ENCODE results near the gene ANP32B. TPM values are rescaled to one million over a fixed set of nuclear protein-coding genes. Genes with fewer than 3 reads are reported as not detected.

Gene ANP32B
- total RNA-seq, 1 donor from 2014 or later: 18.8 TPM

- Histone ChIP-seq H3K9ac (ENCODE audit: low read depth in 1 of 3, low read length in 3 of 3) (no peak overlapping the region), H3K4me1 (ENCODE audit: control insufficient read depth in 3 of 3, insufficient read depth in 3 of 3, low read length in 3 of 3) (peaks cover 20 to 28% (median 21%) of the 10 kb centered on the region in 3 donors), H3K4me3 (ENCODE audit: low read length in 3 of 3) (no peak overlapping the region), H3K9me3 (ENCODE audit: control insufficient read depth in 3 of 3, low read length in 3 of 3) (no peaks in the 10 kb centered on the region), H3K27me3 (ENCODE audit: control insufficient read depth in 3 of 3, insufficient read depth in 3 of 3, low read length in 3 of 3) (no peaks in the 10 kb centered on the region), H3K27ac (ENCODE audit: low read depth, low read length) (no peak overlapping the region), H3K36me3 (ENCODE audit: control insufficient read depth in 3 of 3, insufficient read depth in 3 of 3, low read length in 3 of 3) (no peaks in the 10 kb centered on the region)
Observed at GRCh38 chr9:98037357-98037756, 54.2 kb downstream of the ANP32B start.

DNA sequence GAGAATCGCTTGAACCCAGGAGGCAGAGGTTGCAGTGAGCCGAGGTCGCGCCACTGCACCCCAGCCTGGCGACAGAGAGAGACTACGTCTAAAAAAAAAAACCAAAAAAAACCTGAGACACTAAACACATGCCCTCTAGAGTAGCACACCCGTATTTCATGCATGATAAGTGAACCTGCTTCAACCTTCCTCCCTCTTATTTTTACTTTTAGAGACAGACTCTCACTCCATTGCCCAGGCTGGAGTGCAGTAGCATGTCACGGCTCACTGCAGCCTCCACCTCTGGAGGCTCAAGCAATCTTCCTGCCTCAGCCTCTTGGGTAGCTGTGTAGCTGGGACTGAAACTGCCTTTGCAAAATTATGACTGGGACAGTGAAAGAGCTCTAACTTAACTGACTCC lies 55.8 kb downstream of the ANP32B start:
- Histone ChIP-seq H3K36me3 (ENCODE audit: control insufficient read depth in 3 of 3, insufficient read depth in 3 of 3, low read length in 3 of 3) (no peaks in the 10 kb centered on the region), H3K9me3 (ENCODE audit: control insufficient read depth in 3 of 3, low read length in 3 of 3) (no peaks in the 10 kb centered on the region), H3K4me1 (ENCODE audit: control insufficient read depth in 3 of 3, insufficient read depth in 3 of 3, low read length in 3 of 3) (peaks cover 20 to 28% (median 21%) of the 10 kb centered on the region in 3 donors)

DNA sequence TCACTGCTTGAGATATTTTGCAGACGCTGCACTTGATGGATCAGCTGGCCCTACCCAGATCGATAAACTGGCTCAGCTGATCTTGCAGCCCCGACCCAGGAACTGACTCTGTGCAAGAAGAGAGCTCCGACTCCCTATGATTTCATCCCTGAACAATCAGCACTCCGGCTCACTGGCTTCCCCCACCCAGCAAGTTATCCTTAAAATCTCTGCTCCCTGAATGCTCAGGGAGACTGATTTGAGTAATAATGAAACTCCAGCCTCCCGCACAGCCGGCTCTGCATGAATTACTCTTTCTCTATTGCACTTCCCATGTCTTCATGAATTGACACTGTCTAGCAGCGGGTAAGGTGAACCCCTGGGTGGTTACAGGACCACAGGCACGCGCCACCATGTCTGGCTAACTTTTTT lies 56.5 kb downstream of the ANP32B start:
- peaks cover 17 to 27% (median 19%) of the 10 kb centered on the region in 3 donors for H3K4me1 ChIP-seq (ENCODE audit: control insufficient read depth in 3 of 3, insufficient read depth in 3 of 3, low read length in 3 of 3)
- H3K27me3 ChIP-seq (ENCODE audit: control insufficient read depth in 3 of 3, insufficient read depth in 3 of 3, low read length in 3 of 3): no peaks in the 10 kb centered on the region
- no peaks in the 10 kb centered on the region for H3K36me3 ChIP-seq (ENCODE audit: control insufficient read depth in 3 of 3, insufficient read depth in 3 of 3, low read length in 3 of 3)
- no peak overlapping the region for H3K4me3 ChIP-seq (ENCODE audit: low read length in 3 of 3)
- H3K9ac ChIP-seq (ENCODE audit: low read depth in 1 of 3, low read length in 3 of 3): no peak overlapping the region
- H3K27ac ChIP-seq (ENCODE audit: low read depth, low read length): no peak overlapping the region
- no peaks in the 10 kb centered on the region for H3K9me3 ChIP-seq (ENCODE audit: control insufficient read depth in 3 of 3, low read length in 3 of 3)

More for the DNA sequence above, 55.8 kb downstream of the ANP32B start:
- Histone ChIP-seq H3K9ac (ENCODE audit: low read depth in 1 of 3, low read length in 3 of 3) (no peak overlapping the region), H3K27me3 (ENCODE audit: control insufficient read depth in 3 of 3, insufficient read depth in 3 of 3, low read length in 3 of 3) (no peaks in the 10 kb centered on the region), H3K27ac (ENCODE audit: low read depth, low read length) (no peak overlapping the region), H3K4me3 (ENCODE audit: low read length in 3 of 3) (no peak overlapping the region)

- Histone ChIP-seq H3K9me3 (ENCODE audit: control insufficient read depth in 3 of 3, low read length in 3 of 3) (no peaks in the 10 kb centered on the region), H3K36me3 (ENCODE audit: control insufficient read depth in 3 of 3, insufficient read depth in 3 of 3, low read length in 3 of 3) (no peaks in the 10 kb centered on the region), H3K27me3 (ENCODE audit: control insufficient read depth in 3 of 3, insufficient read depth in 3 of 3, low read length in 3 of 3) (no peaks in the 10 kb centered on the region), H3K4me1 (ENCODE audit: control insufficient read depth in 3 of 3, insufficient read depth in 3 of 3, low read length in 3 of 3) (peaks cover 14 to 22% (median 14%) of the 10 kb centered on the region in 3 donors), H3K9ac (ENCODE audit: low read depth in 1 of 3, low read length in 3 of 3) (no peak overlapping the region), H3K27ac (ENCODE audit: low read depth, low read length) (no peak overlapping the region), H3K4me3 (ENCODE audit: low read length in 3 of 3) (no peak overlapping the region)
Observed at GRCh38 chr9:98040212-98040611, 57.1 kb downstream of the ANP32B start.

GRCh38 chr9:98043915-98044314 lies 60.8 kb downstream of the ANP32B start:
- H3K4me1 ChIP-seq (ENCODE audit: control insufficient read depth in 3 of 3, insufficient read depth in 3 of 3, low read length in 3 of 3): no peaks in the 10 kb centered on the region
- no peaks in the 10 kb centered on the region for H3K9me3 ChIP-seq (ENCODE audit: control insufficient read depth in 3 of 3, low read length in 3 of 3)
- H3K4me3 ChIP-seq (ENCODE audit: low read length in 3 of 3): no peak overlapping the region
- H3K27ac ChIP-seq (ENCODE audit: low read depth, low read length): no peak overlapping the region
- H3K27me3 ChIP-seq (ENCODE audit: control insufficient read depth in 3 of 3, insufficient read depth in 3 of 3, low read length in 3 of 3): no peaks in the 10 kb centered on the region
- H3K36me3 ChIP-seq (ENCODE audit: control insufficient read depth in 3 of 3, insufficient read depth in 3 of 3, low read length in 3 of 3): no peaks in the 10 kb centered on the region
- no peak overlapping the region for H3K9ac ChIP-seq (ENCODE audit: low read depth in 1 of 3, low read length in 3 of 3)

DNA sequence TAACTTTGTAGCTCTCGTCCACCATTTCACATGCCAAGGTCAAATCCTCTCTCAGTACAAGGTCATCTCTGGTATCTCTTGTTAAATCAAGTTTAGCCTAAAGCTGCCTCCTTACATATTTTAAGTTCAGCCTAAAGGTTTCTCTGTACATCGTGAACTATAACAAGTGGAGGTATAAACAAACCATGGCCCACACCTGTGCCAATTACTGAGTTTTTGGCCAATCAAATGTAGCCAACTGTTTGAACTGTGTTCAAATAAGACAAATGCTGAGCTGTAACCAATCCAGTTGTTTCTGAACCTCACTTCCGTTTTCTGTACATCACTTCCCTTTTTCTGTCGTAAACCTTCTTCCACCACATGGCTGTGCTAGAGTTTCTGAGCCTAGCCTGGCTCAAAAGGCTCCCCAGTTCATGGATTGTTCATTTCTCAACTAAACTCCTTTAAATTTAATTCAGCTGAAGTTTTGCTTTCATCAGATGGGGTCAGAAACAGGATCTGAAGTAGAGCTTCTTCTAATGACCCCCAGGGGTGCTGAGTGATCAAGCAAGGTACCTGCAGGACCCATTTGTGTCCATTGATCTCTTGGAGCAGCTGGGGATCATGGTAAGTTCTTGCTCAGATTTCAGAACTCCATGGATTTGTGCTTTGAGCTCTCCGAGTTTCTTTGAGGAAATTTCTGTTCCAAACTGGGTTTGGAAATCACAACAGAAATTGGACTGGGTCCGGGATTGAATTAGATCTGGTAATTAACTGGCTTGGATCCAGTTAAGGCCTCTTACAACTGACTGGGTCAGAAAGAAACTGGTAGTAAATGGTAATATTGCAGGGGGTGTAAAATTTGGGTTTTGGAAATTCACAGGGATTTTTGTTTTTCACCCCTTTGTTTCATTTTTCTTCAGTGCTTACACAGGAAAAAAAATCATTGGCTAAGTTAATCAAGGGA lies 62.4 kb downstream of the ANP32B start:
- Histone ChIP-seq H3K27me3 (ENCODE audit: control insufficient read depth in 3 of 3, insufficient read depth in 3 of 3, low read length in 3 of 3) (no peaks in the 10 kb centered on the region), H3K9me3 (ENCODE audit: control insufficient read depth in 3 of 3, low read length in 3 of 3) (no peaks in the 10 kb centered on the region), H3K9ac (ENCODE audit: low read depth in 1 of 3, low read length in 3 of 3) (no peak overlapping the region), H3K27ac (ENCODE audit: low read depth, low read length) (no peak overlapping the region), H3K4me3 (ENCODE audit: low read length in 3 of 3) (no peak overlapping the region), H3K4me1 (ENCODE audit: control insufficient read depth in 3 of 3, insufficient read depth in 3 of 3, low read length in 3 of 3) (no peaks in the 10 kb centered on the region), H3K36me3 (ENCODE audit: control insufficient read depth in 3 of 3, insufficient read depth in 3 of 3, low read length in 3 of 3) (no peaks in the 10 kb centered on the region)

GRCh38 chr9:98046180-98046543 lies 63.0 kb downstream of the ANP32B start:
- Histone ChIP-seq H3K27me3 (ENCODE audit: control insufficient read depth in 3 of 3, insufficient read depth in 3 of 3, low read length in 3 of 3) (no peaks in the 10 kb centered on the region), H3K4me3 (ENCODE audit: low read length in 3 of 3) (no peak overlapping the region), H3K4me1 (ENCODE audit: control insufficient read depth in 3 of 3, insufficient read depth in 3 of 3, low read length in 3 of 3) (no peaks in the 10 kb centered on the region), H3K27ac (ENCODE audit: low read depth, low read length) (no peak overlapping the region), H3K36me3 (ENCODE audit: control insufficient read depth in 3 of 3, insufficient read depth in 3 of 3, low read length in 3 of 3) (no peaks in the 10 kb centered on the region), H3K9me3 (ENCODE audit: control insufficient read depth in 3 of 3, low read length in 3 of 3) (no peaks in the 10 kb centered on the region), H3K9ac (ENCODE audit: low read depth in 1 of 3, low read length in 3 of 3) (no peak overlapping the region)

DNA sequence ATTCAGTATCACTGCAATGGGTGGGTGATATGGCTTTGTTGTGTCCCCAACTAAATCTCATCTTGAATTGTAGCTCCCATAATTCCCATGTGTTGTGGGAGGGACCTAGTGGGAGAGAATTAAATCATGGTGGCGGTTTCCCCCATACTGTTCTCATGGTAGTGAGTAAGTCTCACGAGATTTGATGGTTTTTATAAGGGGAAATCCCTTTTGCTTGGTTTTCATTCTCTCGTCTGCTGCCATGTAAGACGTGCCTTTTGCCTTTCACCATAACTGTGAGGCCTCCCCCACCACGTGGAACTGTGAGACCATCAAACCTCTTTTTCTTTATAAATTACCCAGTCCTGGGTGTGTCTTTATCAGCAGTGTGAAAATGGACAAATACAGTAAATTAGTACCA lies 63.9 kb downstream of the ANP32B start:
- no peaks in the 10 kb centered on the region for H3K4me1 ChIP-seq (ENCODE audit: control insufficient read depth in 3 of 3, insufficient read depth in 3 of 3, low read length in 3 of 3)
- H3K36me3 ChIP-seq (ENCODE audit: control insufficient read depth in 3 of 3, insufficient read depth in 3 of 3, low read length in 3 of 3): no peaks in the 10 kb centered on the region
- H3K9ac ChIP-seq (ENCODE audit: low read depth in 1 of 3, low read length in 3 of 3): no peak overlapping the region
- H3K27ac ChIP-seq (ENCODE audit: low read depth, low read length): no peak overlapping the region
- H3K27me3 ChIP-seq (ENCODE audit: control insufficient read depth in 3 of 3, insufficient read depth in 3 of 3, low read length in 3 of 3): no peaks in the 10 kb centered on the region
- H3K4me3 ChIP-seq (ENCODE audit: low read length in 3 of 3): no peak overlapping the region
- H3K9me3 ChIP-seq (ENCODE audit: control insufficient read depth in 3 of 3, low read length in 3 of 3): no peaks in the 10 kb centered on the region

DNA sequence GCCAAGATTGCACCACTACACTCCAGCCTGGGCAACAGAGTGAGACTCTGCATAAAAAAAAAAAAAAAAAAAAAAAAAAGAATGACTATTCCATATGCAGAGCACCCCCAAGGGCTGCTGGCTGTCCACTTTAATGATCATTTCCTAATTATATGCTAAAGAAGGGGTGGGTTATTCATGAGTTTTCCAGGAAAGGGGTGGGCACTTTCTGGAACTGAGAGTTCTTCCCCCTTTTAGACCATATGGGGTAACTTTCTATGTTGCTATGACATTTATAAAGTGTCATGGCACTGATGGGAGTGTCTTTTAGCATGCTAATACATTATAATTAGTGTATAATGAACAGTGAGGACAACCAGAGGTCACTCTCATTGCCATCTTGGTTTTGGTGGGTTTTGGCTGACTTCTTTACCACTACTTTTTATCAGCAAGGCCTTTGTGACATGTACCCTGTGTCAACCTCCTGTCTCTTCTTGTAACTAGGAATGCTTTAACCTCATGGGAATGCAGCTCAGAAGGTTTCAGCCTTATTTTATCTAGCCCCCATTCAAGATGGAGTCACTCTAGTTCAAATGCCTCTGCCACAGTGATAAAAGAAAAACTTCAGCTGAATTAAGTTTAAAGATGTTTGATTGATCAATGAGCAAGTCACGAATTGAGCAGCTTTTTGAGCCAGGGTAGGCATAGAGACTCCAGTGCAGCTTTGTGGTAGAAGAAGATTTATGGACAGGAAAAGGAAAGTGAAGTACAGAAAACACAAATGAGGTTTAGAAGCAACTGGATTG lies 66.3 kb downstream of the ANP32B start:
- Histone ChIP-seq H3K9me3 (ENCODE audit: control insufficient read depth in 3 of 3, low read length in 3 of 3) (no peaks in the 10 kb centered on the region), H3K27me3 (ENCODE audit: control insufficient read depth in 3 of 3, insufficient read depth in 3 of 3, low read length in 3 of 3) (no peaks in the 10 kb centered on the region), H3K36me3 (ENCODE audit: control insufficient read depth in 3 of 3, insufficient read depth in 3 of 3, low read length in 3 of 3) (no peaks in the 10 kb centered on the region), H3K4me3 (ENCODE audit: low read length in 3 of 3) (no peak overlapping the region), H3K4me1 (ENCODE audit: control insufficient read depth in 3 of 3, insufficient read depth in 3 of 3, low read length in 3 of 3) (no peaks in the 10 kb centered on the region), H3K9ac (ENCODE audit: low read depth in 1 of 3, low read length in 3 of 3) (no peak overlapping the region), H3K27ac (ENCODE audit: low read depth, low read length) (no peak overlapping the region)

- no peak overlapping the region for H3K27ac ChIP-seq (ENCODE audit: low read depth, low read length)
- H3K9me3 ChIP-seq (ENCODE audit: control insufficient read depth in 3 of 3, low read length in 3 of 3): no peaks in the 10 kb centered on the region
- H3K4me1 ChIP-seq (ENCODE audit: control insufficient read depth in 3 of 3, insufficient read depth in 3 of 3, low read length in 3 of 3): no peaks in the 10 kb centered on the region
- H3K4me3 ChIP-seq (ENCODE audit: low read length in 3 of 3): no peak overlapping the region
- no peaks in the 10 kb centered on the region for H3K36me3 ChIP-seq (ENCODE audit: control insufficient read depth in 3 of 3, insufficient read depth in 3 of 3, low read length in 3 of 3)
- no peak overlapping the region for H3K9ac ChIP-seq (ENCODE audit: low read depth in 1 of 3, low read length in 3 of 3)
- H3K27me3 ChIP-seq (ENCODE audit: control insufficient read depth in 3 of 3, insufficient read depth in 3 of 3, low read length in 3 of 3): no peaks in the 10 kb centered on the region
Observed at GRCh38 chr9:98050351-98050750, 67.2 kb downstream of the ANP32B start.
